Calu3 (cell line): Measurements from ENCODE around the gene FARS2. TPM values are rescaled to one million over a fixed set of nuclear protein-coding genes. Genes with fewer than 3 reads are reported as not detected.

ENCODE experiments used
- BruUV-seq: library from RNA; stranded (reverse); fragments of 400-500 nt; replicated peaks from 2 replicates; lab custom pipeline; 2021; lab: Mats Ljungman, UMichigan
- CTCF ChIA-PET: fragments of 300-600 bp; sonication (Branson Sonifier 250); formaldehyde crosslinking; loops from one replicate; lab custom pipeline; 2022; ENCODE audit warnings: antibody characterized with exemption; lab: Charles Lee
- DNase-seq: peaks from one replicate; pipeline ENCODE4 v3.0.0; 2022
- H3K27ac Mint-ChIP-seq: one replicate; pipeline ENCODE4 v1.8.0; 2022; ENCODE audit warnings: mixed read lengths; ENCODE audit not compliant: unreplicated experiment
- H3K27me3 Mint-ChIP-seq: one replicate; pipeline ENCODE4 v1.8.0; 2022; ENCODE audit warnings: mixed read lengths; ENCODE audit not compliant: unreplicated experiment
- H3K36me3 Mint-ChIP-seq: one replicate; pipeline ENCODE4 v1.8.0; 2022; ENCODE audit warnings: mild to moderate bottlenecking, moderate library complexity, mixed read lengths; ENCODE audit not compliant: insufficient read depth, unreplicated experiment
- H3K4me1 Mint-ChIP-seq: one replicate; pipeline ENCODE4 v1.8.0; 2022; ENCODE audit warnings: mild to moderate bottlenecking, low read depth, mixed read lengths; ENCODE audit not compliant: unreplicated experiment
- H3K4me3 Mint-ChIP-seq: one replicate; pipeline ENCODE4 v1.8.0; 2022; ENCODE audit warnings: mild to moderate bottlenecking, low read depth, moderate library complexity, mixed read lengths; ENCODE audit not compliant: unreplicated experiment
- H3K9me3 Mint-ChIP-seq: one replicate; pipeline ENCODE4 v1.8.0; 2022; ENCODE audit warnings: low read depth, mixed read lengths; ENCODE audit not compliant: unreplicated experiment
- intact Hi-C: fragments of 100-400 bp; cut with micrococcal nuclease; formaldehyde crosslinking; loops from one replicate; pipeline ENCODE4 v1.10.0; 2022; ENCODE audit not compliant: unreplicated experiment
- total RNA-seq: library from RNA; stranded (reverse); gene quantifications from 2 replicates; pipeline ENCODE4 v1.2.3, GENCODE V29; 2022
- TF ChIP-seq, protein P1 (sequence below): fragments of 200-600 bp; IDR thresholded peaks from one replicate; pipeline ENCODE4 v1.8.0; 2022; ENCODE audit warnings: antibody characterized with exemption; ENCODE audit not compliant: unreplicated experiment

The FARS2 gene
- total RNA-seq, 1 experiment from 2014 or later = 13.4 TPM

DNA sequence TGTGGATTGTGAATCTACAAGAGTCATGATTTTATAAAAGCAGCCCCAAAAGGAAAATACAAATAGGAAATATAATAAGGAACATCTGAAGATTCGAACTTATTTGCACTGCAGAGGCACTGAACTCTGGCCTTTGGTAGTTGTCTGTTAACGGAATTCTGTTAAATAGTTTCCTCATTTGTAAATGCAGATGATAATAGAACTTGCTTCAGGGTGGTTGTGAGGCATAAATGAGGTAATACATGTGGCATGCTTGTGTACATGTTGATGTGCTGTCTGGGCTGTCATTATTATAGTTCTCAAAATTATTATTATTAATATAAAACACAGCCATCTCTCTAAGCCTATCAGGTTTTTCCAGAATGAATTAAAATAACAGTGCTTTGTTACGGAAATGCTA lies 443.4 kb downstream of the FARS2 start:
- H3K4me3 Mint-ChIP-seq = no peak overlapping the region
- BruUV-seq = no TSS peak
- TF ChIP-seq, protein P1, sequence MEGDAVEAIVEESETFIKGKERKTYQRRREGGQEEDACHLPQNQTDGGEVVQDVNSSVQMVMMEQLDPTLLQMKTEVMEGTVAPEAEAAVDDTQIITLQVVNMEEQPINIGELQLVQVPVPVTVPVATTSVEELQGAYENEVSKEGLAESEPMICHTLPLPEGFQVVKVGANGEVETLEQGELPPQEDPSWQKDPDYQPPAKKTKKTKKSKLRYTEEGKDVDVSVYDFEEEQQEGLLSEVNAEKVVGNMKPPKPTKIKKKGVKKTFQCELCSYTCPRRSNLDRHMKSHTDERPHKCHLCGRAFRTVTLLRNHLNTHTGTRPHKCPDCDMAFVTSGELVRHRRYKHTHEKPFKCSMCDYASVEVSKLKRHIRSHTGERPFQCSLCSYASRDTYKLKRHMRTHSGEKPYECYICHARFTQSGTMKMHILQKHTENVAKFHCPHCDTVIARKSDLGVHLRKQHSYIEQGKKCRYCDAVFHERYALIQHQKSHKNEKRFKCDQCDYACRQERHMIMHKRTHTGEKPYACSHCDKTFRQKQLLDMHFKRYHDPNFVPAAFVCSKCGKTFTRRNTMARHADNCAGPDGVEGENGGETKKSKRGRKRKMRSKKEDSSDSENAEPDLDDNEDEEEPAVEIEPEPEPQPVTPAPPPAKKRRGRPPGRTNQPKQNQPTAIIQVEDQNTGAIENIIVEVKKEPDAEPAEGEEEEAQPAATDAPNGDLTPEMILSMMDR = no peak
- H3K4me1 Mint-ChIP-seq = no peaks in the 10 kb centered on the region
- H3K9me3 Mint-ChIP-seq = no peaks in the 10 kb centered on the region
- H3K27ac Mint-ChIP-seq = no peak overlapping the region
- no peaks in the 10 kb centered on the region for H3K36me3 Mint-ChIP-seq
- CTCF ChIA-PET = no interaction called here
- DNase-seq = no peak
- intact Hi-C loops = no loop called here
- H3K27me3 Mint-ChIP-seq = no peaks in the 10 kb centered on the region

DNA sequence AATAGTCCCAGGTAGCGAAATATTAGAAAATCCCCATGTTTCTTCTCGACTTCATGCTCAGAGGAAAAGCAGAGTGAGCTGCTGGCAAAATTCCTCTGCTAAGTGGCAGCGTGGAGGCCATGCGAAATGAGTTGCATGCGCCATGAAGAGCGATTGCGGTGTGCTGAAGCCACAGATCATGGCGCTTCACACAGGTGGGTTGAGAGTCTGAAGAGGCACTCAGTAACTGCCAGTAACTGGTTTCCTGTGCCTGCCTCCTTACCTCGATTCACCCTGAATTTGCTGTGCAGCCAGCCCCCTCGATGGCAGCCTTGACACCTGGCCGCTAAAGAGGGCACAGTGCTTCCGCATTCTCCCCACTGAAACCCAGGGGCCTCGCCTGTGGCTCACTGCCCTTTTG lies 443.9 kb downstream of the FARS2 start:
- Mint-ChIP-seq H3K4me3 (no peak overlapping the region), H3K36me3 (no peaks in the 10 kb centered on the region), H3K9me3 (no peaks in the 10 kb centered on the region), H3K27ac (no peak overlapping the region), H3K27me3 (no peaks in the 10 kb centered on the region), H3K4me1 (no peaks in the 10 kb centered on the region)
- no TSS peak for BruUV-seq
- CTCF ChIA-PET = no interaction called here
- no peak for DNase-seq
- TF ChIP-seq, protein P1 = no peak
- intact Hi-C loops = no loop called here

GRCh38 chr6:5706124-5707033 lies 445.1 kb downstream of the FARS2 start:
- Mint-ChIP-seq H3K9me3 (no peaks in the 10 kb centered on the region), H3K27ac (no peak overlapping the region), H3K4me1 (no peaks in the 10 kb centered on the region), H3K27me3 (no peaks in the 10 kb centered on the region), H3K4me3 (no peak overlapping the region), H3K36me3 (no peaks in the 10 kb centered on the region)
- TF ChIP-seq, protein P1 = no peak
- BruUV-seq = no TSS peak
- DNase-seq = no peak
- intact Hi-C loops = no loop called here
- CTCF ChIA-PET = no interaction called here

- no peak for DNase-seq
- Mint-ChIP-seq H3K4me1 (no peaks in the 10 kb centered on the region), H3K9me3 (no peaks in the 10 kb centered on the region), H3K4me3 (no peak overlapping the region), H3K27ac (no peak overlapping the region), H3K27me3 (no peaks in the 10 kb centered on the region), H3K36me3 (no peaks in the 10 kb centered on the region)
- BruUV-seq = no TSS peak
- CTCF ChIA-PET = no interaction called here
- TF ChIP-seq, protein P1 = no peak
- intact Hi-C loops = no loop called here
Measured at GRCh38 chr6:5707281-5708045, 446.1 kb downstream of the FARS2 start.
